Testis (tissue), 3 donors: ENCODE results near the gene CTAG1A. TPM values are rescaled to one million over a fixed set of nuclear protein-coding genes. Genes with fewer than 3 reads are reported as not detected.
"Not testable (repeated sequence)": the region's sequence is repeated elsewhere in the genome, so short reads cannot be mapped to it uniquely, and the experiment has no call there.

Experiments
- DNase-seq: peaks from one replicate; pipeline ENCODE4 v3.0.0-alpha.2; 2019
- H3K27ac ChIP-seq, 2 donors: fragments of 200-600 bp; sonication (generic); one replicate each; pipeline ENCODE4 v1.5.1; 2019
- H3K27me3 ChIP-seq: fragments of 200-600 bp; sonication (generic); one replicate; pipeline ENCODE4 v1.5.1; 2019
- H3K36me3 ChIP-seq: fragments of 200-600 bp; sonication (generic); one replicate; pipeline ENCODE4 v1.5.1; 2017; ENCODE audit warnings: low read depth; ENCODE audit errors: missing control alignments
- H3K4me1 ChIP-seq: fragments of 200-600 bp; sonication (generic); one replicate; pipeline ENCODE4 v1.5.1; 2019
- H3K4me3 ChIP-seq, 2 donors: fragments of 200-600 bp; sonication (generic); one replicate each; pipeline ENCODE4 v1.5.1; 2017 to 2019
- H3K9me3 ChIP-seq: fragments of 200-600 bp; sonication (generic); one replicate; pipeline ENCODE4 v1.5.1; 2017
- WGBS, 2 donors: methylation state at CpG; one replicate each; pipeline ENCODE4 v1.1.5; 2018; 5-methylcytosine and 5-hydroxymethylcytosine counted together
- intact Hi-C: fragments of 100-400 bp; cut with DNase I; formaldehyde crosslinking; loops from one replicate; pipeline ENCODE4 v1.15.1; 2023; ENCODE audit warnings: low total_unique reads
- polyA plus RNA-seq: library from polyadenylated mRNA; stranded (reverse); fragments of 350-450 nt; fragmentation: Illumina TruSeq; extraction: RNeasy Lipid Tissue Mini Kit (QIAGEN cat#74804); gene quantifications from one replicate; pipeline ENCODE4 v1.2.3, GENCODE V29; 2014; ENCODE audit warnings: low read depth, low replicate concordance; ENCODE audit not compliant: insufficient read depth
- small RNA-seq, 2 donors: library from RNA; depleted of rRNA; stranded (forward); fragments of <200 nt; gene quantifications; one replicate each; pipeline ENCODE3, GENCODE V24; 2016
- total RNA-seq, 2 donors: library from RNA; depleted of rRNA; stranded (reverse); fragments of >200 nt; gene quantifications; one replicate each; pipeline ENCODE4 v1.2.3, GENCODE V29; 2016

Gene CTAG1A
- total and polyA plus RNA-seq, 3 donors from 2014 or later, result 7.1 to 18.1 (median 14.7) TPM

- H3K4me1 ChIP-seq, result not testable (repeated sequence)
- no CpG with 5 or more reads among the region's 11 CpGs for WGBS, 2 donors
Measured at GRCh38 chrX:154633661-154634060, 48.7 kb downstream of the CTAG1A start.

More at GRCh38 chrX:154633661-154634060, 48.7 kb downstream of the CTAG1A start:
- H3K9me3 ChIP-seq, H3K27ac ChIP-seq, intact Hi-C loops, H3K4me3 ChIP-seq, H3K36me3 ChIP-seq, DNase-seq, H3K27me3 ChIP-seq: not testable (repeated sequence)

Small RNA genes within 50 kb of the gene (small RNA-seq; reads per million reads assigned to genes)
- gene AC244090.1, result 0 reads per million in 2 donors
- gene AC244107.2, result 0 reads per million in 2 donors

Other genes with a start within 250 kb of the CTAG1A start
- gene FLNA, start 210.5 kb upstream of the CTAG1A start, total RNA-seq, result 100 to 1,000 TPM; 400 to 532 TPM
- gene FLNA, start 210.5 kb upstream of the CTAG1A start, polyA plus RNA-seq, result 474 TPM
- 10 to 100 TPM; 65.6 to 69.6 TPM for gene EMD, start 205.8 kb upstream of the CTAG1A start, total RNA-seq
- 74.2 TPM for gene EMD, start 205.8 kb upstream of the CTAG1A start, polyA plus RNA-seq
- gene RPL10, start 186.8 kb upstream of the CTAG1A start, total RNA-seq, result 1,000 to 10,000 TPM in 1 of 2 donors, 100 to 1,000 TPM in 1; 925 to 1,913 TPM
- 1,423 TPM for gene RPL10, start 186.8 kb upstream of the CTAG1A start, polyA plus RNA-seq
- gene DNASE1L1, start 175.9 kb upstream of the CTAG1A start, total RNA-seq, result 10 to 100 TPM; 36.5 to 42.2 TPM
- 18.5 TPM for gene DNASE1L1, start 175.9 kb upstream of the CTAG1A start, polyA plus RNA-seq
- 10 to 100 TPM; 32.1 to 48.7 TPM for gene TAFAZZIN, start 173.6 kb upstream of the CTAG1A start, total RNA-seq
- gene TAFAZZIN, start 173.6 kb upstream of the CTAG1A start, polyA plus RNA-seq, result 11.8 TPM
- 100 to 1,000 TPM in 1 of 2 donors, 10 to 100 TPM in 1; 95.1 to 158 TPM for gene ATP6AP1, start 156.5 kb upstream of the CTAG1A start, total RNA-seq
- gene ATP6AP1, start 156.5 kb upstream of the CTAG1A start, polyA plus RNA-seq, result 119 TPM
- gene GDI1, start 148.0 kb upstream of the CTAG1A start, total RNA-seq, result 100 to 1,000 TPM; 158 to 162 TPM
- gene GDI1, start 148.0 kb upstream of the CTAG1A start, polyA plus RNA-seq, result 118 TPM
- 10 to 100 TPM; 38.4 to 38.5 TPM for gene FAM50A, start 141.0 kb upstream of the CTAG1A start, total RNA-seq
- 29.6 TPM for gene FAM50A, start 141.0 kb upstream of the CTAG1A start, polyA plus RNA-seq
- 10 to 100 TPM; 37.3 to 63.5 TPM for gene PLXNA3, start 126.9 kb upstream of the CTAG1A start, total RNA-seq
- 24.7 TPM for gene PLXNA3, start 126.9 kb upstream of the CTAG1A start, polyA plus RNA-seq
- gene LAGE3, start 105.9 kb upstream of the CTAG1A start, total RNA-seq, result 10 to 100 TPM; 29.1 to 30.9 TPM
- 12.4 TPM for gene LAGE3, start 105.9 kb upstream of the CTAG1A start, polyA plus RNA-seq
- 10 to 100 TPM; 16.8 to 18.9 TPM for gene UBL4A, start 98.5 kb upstream of the CTAG1A start, total RNA-seq
- 13.3 TPM for gene UBL4A, start 98.5 kb upstream of the CTAG1A start, polyA plus RNA-seq
- 10 to 100 TPM; 25.0 to 26.5 TPM for gene SLC10A3, start 94.5 kb upstream of the CTAG1A start, total RNA-seq
- 22.4 TPM for gene SLC10A3, start 94.5 kb upstream of the CTAG1A start, polyA plus RNA-seq
- 10 to 100 TPM; 24.7 to 41.1 TPM for gene FAM3A, start 68.9 kb upstream of the CTAG1A start, total RNA-seq
- gene FAM3A, start 68.9 kb upstream of the CTAG1A start, polyA plus RNA-seq, result 24.0 TPM
- gene G6PD, start 38.3 kb upstream of the CTAG1A start, total RNA-seq, result 100 to 1,000 TPM; 263 to 419 TPM
- 206 TPM for gene G6PD, start 38.3 kb upstream of the CTAG1A start, polyA plus RNA-seq
- 10 to 100 TPM; 28.1 to 38.7 TPM for gene IKBKG, start 37.5 kb upstream of the CTAG1A start, total RNA-seq
- gene IKBKG, start 37.5 kb upstream of the CTAG1A start, polyA plus RNA-seq, result 27.9 TPM
- 10 to 100 TPM; 18.0 to 20.3 TPM for gene CTAG1B, start 34.1 kb downstream of the CTAG1A start, total RNA-seq
- gene CTAG1B, start 34.1 kb downstream of the CTAG1A start, polyA plus RNA-seq, result 7.1 TPM
- gene CTAG2, start 68.4 kb downstream of the CTAG1A start, total RNA-seq, result 10 to 100 TPM; 17.3 to 27.6 TPM
- 8.4 TPM for gene CTAG2, start 68.4 kb downstream of the CTAG1A start, polyA plus RNA-seq
- 10 to 100 TPM; 30.5 to 30.6 TPM for gene GAB3, start 165.9 kb downstream of the CTAG1A start, total RNA-seq
- gene GAB3, start 165.9 kb downstream of the CTAG1A start, polyA plus RNA-seq, result 9.1 TPM
- 10 to 100 TPM; 66.4 to 93.1 TPM for gene DKC1, start 177.7 kb downstream of the CTAG1A start, total RNA-seq
- 58.8 TPM for gene DKC1, start 177.7 kb downstream of the CTAG1A start, polyA plus RNA-seq
- gene MPP1, start 220.4 kb downstream of the CTAG1A start, total RNA-seq, result 10 to 100 TPM; 36.4 to 46.2 TPM
- 21.9 TPM for gene MPP1, start 220.4 kb downstream of the CTAG1A start, polyA plus RNA-seq
- gene SMIM9, start 249.5 kb downstream of the CTAG1A start, total RNA-seq, result under 1 TPM in 1 of 2 donors, not detected in 1; 0.87 TPM
- 0.51 TPM for gene SMIM9, start 249.5 kb downstream of the CTAG1A start, polyA plus RNA-seq